Activated CD4-positive, alpha-beta memory T cell treated with anti-CD3 and anti-CD28 coated beads for 36 hours (primary cell): ENCODE results near the gene PRKAG1. TPM values are rescaled to one million over a fixed set of nuclear protein-coding genes. Genes with fewer than 3 reads are reported as not detected.

Experiments used
- CTCF ChIA-PET: fragments of 350-600 bp; sonication (Branson Sonifier 250); formaldehyde crosslinking; loops from one replicate; lab custom pipeline; 2021; ENCODE audit warnings: antibody characterized with exemption, inconsistent platforms; lab: Charles Lee
- POLR2A ChIA-PET: fragments of 350-600 bp; sonication (Branson Sonifier 250); formaldehyde crosslinking; loops from one replicate; lab custom pipeline; 2021; ENCODE audit warnings: antibody characterized with exemption; lab: Charles Lee
- DNase-seq: peaks from one replicate; pipeline ENCODE4 v3.0.0-alpha.2; 2020
- H3K27ac Mint-ChIP-seq: one replicate; pipeline ENCODE4 v1.8.0; 2021; ENCODE audit warnings: mixed read lengths
- H3K27me3 Mint-ChIP-seq: one replicate; pipeline ENCODE4 v1.8.0; 2021; ENCODE audit warnings: mixed read lengths
- H3K36me3 Mint-ChIP-seq: one replicate; pipeline ENCODE4 v1.8.0; 2021; ENCODE audit warnings: mixed read lengths
- H3K4me1 Mint-ChIP-seq: one replicate; pipeline ENCODE4 v1.8.0; 2021; ENCODE audit warnings: low read depth, mixed read lengths
- H3K4me3 Mint-ChIP-seq: one replicate; pipeline ENCODE4 v1.8.0; 2021; ENCODE audit warnings: mild to moderate bottlenecking, mixed read lengths
- H3K9me3 Mint-ChIP-seq: one replicate; pipeline ENCODE4 v1.8.0; 2021; ENCODE audit warnings: mixed read lengths
- intact Hi-C: fragments of 100-400 bp; cut with micrococcal nuclease; formaldehyde crosslinking; loops from one replicate; pipeline ENCODE4 v1.15.1; 2023
- total RNA-seq, 2 experiments: library from RNA; stranded (reverse); gene quantifications; one replicate each; pipeline ENCODE4 v1.2.3, GENCODE V29; 2021

Gene PRKAG1
- total RNA-seq, 2 experiments from 2014 or later, result 52.0 to 55.8 TPM

GRCh38 chr12:49019443-49020324, 1.1 kb upstream of the PRKAG1 start:
- DNase-seq, result peak; percentile 55
- intact Hi-C loops, result loop anchor here (2.0 to 5.0 kb wide), 3 partner anchors 37 to 248 kb away; partner anchors contain the start of genes TUBA1A and TUBA1C
- H3K4me3 Mint-ChIP-seq, result peak overlapping the region; percentile 95

GRCh38 chr12:49019120-49019430, 499 bp upstream of the PRKAG1 start:
- H3K4me3 Mint-ChIP-seq, result peak overlapping the region; percentile 95
- ChIA-PET CTCF (interaction anchor here (0.6 to 2.4 kb wide), 7 partner anchors 9 to 167 kb away, joined by 3 to 24 read pairs (median 7); partner anchors contain the start of gene DDX23), POLR2A (interaction anchor here (0.6 to 1.2 kb wide), 2 partner anchors 29 to 79 kb away, joined by 3 read pairs; no protein-coding TSS in a partner anchor)
- H3K4me1 Mint-ChIP-seq, result peaks cover 40% of the 10 kb centered on the region
- intact Hi-C loops, result loop anchor here (2.0 to 5.0 kb wide), 3 partner anchors 38 to 248 kb away; partner anchors contain the start of genes TUBA1A and TUBA1C
- no peaks in the 10 kb centered on the region for H3K27me3 Mint-ChIP-seq
- peak overlapping the region; percentile 92 for H3K27ac Mint-ChIP-seq
- H3K36me3 Mint-ChIP-seq, result peaks cover 18% of the 10 kb centered on the region
- no peak for DNase-seq
- H3K9me3 Mint-ChIP-seq, result no peaks in the 10 kb centered on the region

More at GRCh38 chr12:49019443-49020324, 1.1 kb upstream of the PRKAG1 start:
- peak overlapping the region; percentile 92 for H3K27ac Mint-ChIP-seq
- H3K27me3 Mint-ChIP-seq, result no peaks in the 10 kb centered on the region
- POLR2A ChIA-PET, result interaction anchor here (0.6 to 1.2 kb wide), 3 partner anchors 21 to 79 kb away, joined by 3 to 4 read pairs (median 3); partner anchors contain the start of gene DDN
- H3K9me3 Mint-ChIP-seq, result no peaks in the 10 kb centered on the region
- H3K4me1 Mint-ChIP-seq, result peaks cover 40% of the 10 kb centered on the region
- peaks cover 19% of the 10 kb centered on the region for H3K36me3 Mint-ChIP-seq
- CTCF ChIA-PET, result interaction anchor here (0.6 to 2.6 kb wide), 17 partner anchors 9 to 216 kb away, joined by 3 to 24 read pairs (median 5); partner anchors contain the start of genes DDX23 and RHEBL1

- no peaks in the 10 kb centered on the region for H3K27me3 Mint-ChIP-seq
- H3K4me1 Mint-ChIP-seq, result peaks cover 40% of the 10 kb centered on the region
- DNase-seq, result peak; percentile 73
- H3K4me3 Mint-ChIP-seq, result peak overlapping the region; percentile 95
- H3K9me3 Mint-ChIP-seq, result no peaks in the 10 kb centered on the region
- peaks cover 18% of the 10 kb centered on the region for H3K36me3 Mint-ChIP-seq
- peak overlapping the region; percentile 92 for H3K27ac Mint-ChIP-seq
- ChIA-PET CTCF (interaction anchor here (0.6 to 3.4 kb wide), 10 partner anchors 16 to 216 kb away, joined by 3 to 46 read pairs (median 4); a partner anchor contains a TSS), POLR2A (interaction anchor here (0.6 to 1.2 kb wide), 7 partner anchors 21 to 1195 kb away, joined by 3 to 5 read pairs (median 3); partner anchors contain the start of gene RHEBL1)
- intact Hi-C loops, result loop anchor here (1.0 to 5.0 kb wide), 8 partner anchors 19 to 249 kb away; partner anchors contain the start of genes ARF3, DDN, DDX23 and TUBA1A
Observed at GRCh38 chr12:49017891-49018260, 700 bp downstream of the PRKAG1 start.

DNA sequence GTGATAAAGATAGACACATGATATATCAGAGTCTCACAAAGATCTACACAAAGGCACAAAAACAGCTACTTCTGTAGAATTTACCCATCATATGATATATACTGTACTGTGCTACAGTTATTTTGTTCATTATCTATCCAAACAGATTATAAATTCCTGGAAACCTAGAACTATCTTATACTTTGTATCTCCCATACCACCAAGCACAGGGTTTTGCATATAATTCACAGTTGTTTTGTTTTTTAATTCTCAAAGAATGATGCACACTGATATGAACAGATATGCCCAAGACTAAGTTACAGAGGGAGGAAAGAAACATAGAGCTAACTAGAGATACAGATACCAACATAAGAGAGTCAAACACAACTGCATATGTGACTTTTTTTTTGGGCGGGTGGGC, 3.4 kb downstream of the PRKAG1 start:
- H3K9me3 Mint-ChIP-seq, result no peaks in the 10 kb centered on the region
- peaks cover 35% of the 10 kb centered on the region for H3K36me3 Mint-ChIP-seq
- H3K4me3 Mint-ChIP-seq, result no peak overlapping the region
- ChIA-PET POLR2A (no interaction called here), CTCF (interaction anchor here (1.1 to 8.1 kb wide), 10 partner anchors 17 to 162 kb away, joined by 3 to 46 read pairs (median 6); partner anchors contain the start of gene WNT1)
- H3K27ac Mint-ChIP-seq, result no peak overlapping the region
- intact Hi-C loops, result loop anchor here (5.0 kb wide), 1 partner anchor 252 kb away; the partner anchor contains the start of gene TUBA1C
- no peaks in the 10 kb centered on the region for H3K27me3 Mint-ChIP-seq
- H3K4me1 Mint-ChIP-seq, result peaks cover 40% of the 10 kb centered on the region
- DNase-seq, result no peak

DNA sequence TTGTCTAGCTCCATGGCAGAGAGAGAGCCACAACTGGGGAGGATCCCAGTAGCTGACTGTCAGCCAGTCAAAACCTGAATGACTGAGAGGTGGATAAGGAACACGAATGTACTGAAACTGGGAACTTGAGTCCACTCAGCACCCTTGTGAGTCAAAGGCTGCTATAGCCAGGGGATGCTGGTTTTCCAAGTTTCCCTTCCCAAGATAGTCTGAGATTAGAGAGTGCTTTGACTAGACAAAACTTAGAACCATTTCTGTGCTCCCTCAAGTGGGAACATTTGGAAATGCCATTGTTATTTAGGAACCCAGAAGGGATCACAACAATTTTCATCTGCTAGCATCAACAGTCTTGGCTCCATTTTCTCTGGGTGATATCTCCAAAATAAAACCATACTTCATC, 4.0 kb downstream of the PRKAG1 start:
- POLR2A ChIA-PET, result no interaction called here
- peaks cover 35% of the 10 kb centered on the region for H3K4me1 Mint-ChIP-seq
- CTCF ChIA-PET, result interaction anchor here (0.6 to 8.1 kb wide), 10 partner anchors 15 to 162 kb away, joined by 3 to 34 read pairs (median 5); partner anchors contain the start of genes DDX23 and WNT1
- no peak overlapping the region for H3K4me3 Mint-ChIP-seq
- H3K27me3 Mint-ChIP-seq, result no peaks in the 10 kb centered on the region
- no peak for DNase-seq
- no peaks in the 10 kb centered on the region for H3K9me3 Mint-ChIP-seq
- H3K36me3 Mint-ChIP-seq, result peaks cover 39% of the 10 kb centered on the region
- intact Hi-C loops, result no loop called here
- no peak overlapping the region for H3K27ac Mint-ChIP-seq

DNA sequence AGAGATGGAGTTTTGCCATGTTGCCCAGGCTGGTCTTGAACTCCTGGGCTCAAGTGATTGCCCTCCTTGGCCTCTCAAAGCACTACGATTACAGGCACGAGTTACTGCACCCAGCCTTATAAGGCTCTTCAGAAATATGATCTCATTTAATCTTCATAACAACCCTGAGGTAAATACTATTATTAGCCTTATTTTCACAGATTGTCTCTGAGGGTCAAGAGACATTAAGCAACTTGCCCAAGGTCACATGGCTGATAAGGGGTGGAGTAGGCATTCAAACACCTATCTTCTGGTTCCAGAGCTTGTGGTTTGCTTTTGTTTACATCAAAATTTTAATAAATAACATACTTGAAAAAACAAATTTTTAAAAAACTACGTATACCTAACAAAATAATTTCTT, 5.1 kb downstream of the PRKAG1 start:
- POLR2A ChIA-PET, result no interaction called here
- H3K4me3 Mint-ChIP-seq, result no peak overlapping the region
- H3K27ac Mint-ChIP-seq, result no peak overlapping the region
- H3K27me3 Mint-ChIP-seq, result no peaks in the 10 kb centered on the region
- CTCF ChIA-PET, result interaction anchor here (1.2 to 8.1 kb wide), 5 partner anchors 17 to 81 kb away, joined by 3 to 34 read pairs (median 7); partner anchors contain the start of gene WNT1
- intact Hi-C loops, result no loop called here
- H3K4me1 Mint-ChIP-seq, result peaks cover 29% of the 10 kb centered on the region
- H3K9me3 Mint-ChIP-seq, result no peaks in the 10 kb centered on the region
- DNase-seq, result no peak
- H3K36me3 Mint-ChIP-seq, result peaks cover 46% of the 10 kb centered on the region

- Mint-ChIP-seq H3K4me3 (no peak overlapping the region), H3K4me1 (peaks cover 27% of the 10 kb centered on the region), H3K27me3 (no peaks in the 10 kb centered on the region), H3K27ac (no peak overlapping the region), H3K36me3 (peaks cover 45% of the 10 kb centered on the region), H3K9me3 (no peaks in the 10 kb centered on the region)
- POLR2A ChIA-PET, result interaction anchor here (0.6 kb wide), 1 partner anchor 206 kb away, joined by 3 read pairs; no protein-coding TSS in a partner anchor
- intact Hi-C loops, result no loop called here
- CTCF ChIA-PET, result interaction anchor here (2.1 to 8.1 kb wide), 3 partner anchors 24 to 51 kb away, joined by 7 to 34 read pairs (median 8); partner anchors contain the start of gene WNT1
- no peak for DNase-seq
Observed at GRCh38 chr12:49012739-49013138, 5.8 kb downstream of the PRKAG1 start.

DNA sequence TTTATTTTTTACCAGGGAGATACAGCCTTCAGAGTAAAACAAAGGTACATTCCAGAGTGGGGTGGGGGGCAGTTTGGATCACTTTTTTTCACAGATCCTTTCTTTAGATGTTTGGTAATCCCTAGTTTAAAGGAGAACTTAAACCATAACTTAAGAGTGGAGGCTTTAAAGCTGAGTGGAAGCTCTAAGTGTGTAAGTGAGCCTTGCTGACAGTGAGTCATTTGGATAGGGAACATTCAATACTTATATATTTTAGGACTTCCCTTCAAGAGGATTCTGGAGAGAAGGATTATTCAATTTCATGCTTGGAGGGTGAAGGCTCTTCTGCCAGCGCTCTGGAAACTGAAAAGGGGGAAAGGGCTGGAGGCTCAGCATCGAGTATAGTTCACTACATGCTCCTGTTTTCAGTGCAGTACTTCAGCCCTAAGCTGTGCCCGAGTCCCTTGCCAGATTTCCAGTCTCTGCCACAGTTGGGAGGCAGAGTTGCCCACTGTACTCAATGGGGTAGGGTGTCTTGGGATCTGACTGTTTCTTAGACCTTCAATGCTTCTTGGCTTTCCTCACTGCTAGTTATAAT, 8.4 kb downstream of the PRKAG1 start:
- Mint-ChIP-seq H3K27me3 (no peaks in the 10 kb centered on the region), H3K4me3 (no peak overlapping the region), H3K36me3 (peaks cover 42% of the 10 kb centered on the region), H3K4me1 (peaks cover 5% of the 10 kb centered on the region), H3K9me3 (no peaks in the 10 kb centered on the region), H3K27ac (no peak overlapping the region)
- intact Hi-C loops, result no loop called here
- ChIA-PET POLR2A (no interaction called here), CTCF (interaction anchor here (0.6 to 8.1 kb wide), 5 partner anchors 9 to 957 kb away, joined by 3 to 34 read pairs (median 3); no protein-coding TSS in a partner anchor)
- DNase-seq, result no peak

DNA sequence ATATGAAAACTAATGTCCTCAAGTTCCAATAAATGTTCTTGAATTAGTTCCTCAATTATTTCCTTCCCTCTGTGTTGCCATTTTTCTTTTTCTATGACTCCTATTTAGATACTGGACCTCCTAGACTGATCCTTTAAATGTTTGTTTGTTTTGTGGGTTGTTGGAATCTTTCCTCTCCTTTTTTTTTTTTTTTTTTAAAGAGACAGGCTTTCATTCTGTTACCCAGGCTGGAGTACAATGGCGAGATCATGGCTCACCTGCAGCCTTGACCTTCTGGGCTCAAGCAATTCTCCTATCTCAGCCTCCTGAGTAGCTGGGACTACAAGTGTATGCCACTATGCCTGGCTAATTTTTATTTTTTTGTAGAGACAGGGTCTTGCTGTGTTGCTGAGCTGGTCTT, 9.6 kb downstream of the PRKAG1 start:
- H3K4me1 Mint-ChIP-seq, result no peaks in the 10 kb centered on the region
- peaks cover 52% of the 10 kb centered on the region for H3K36me3 Mint-ChIP-seq
- ChIA-PET CTCF (interaction anchor here (1.5 to 8.1 kb wide), 2 partner anchors 12 to 21 kb away, joined by 5 to 34 read pairs; no protein-coding TSS in a partner anchor), POLR2A (no interaction called here)
- no peaks in the 10 kb centered on the region for H3K9me3 Mint-ChIP-seq
- intact Hi-C loops, result no loop called here
- H3K4me3 Mint-ChIP-seq, result no peak overlapping the region
- no peak for DNase-seq
- no peak overlapping the region for H3K27ac Mint-ChIP-seq
- H3K27me3 Mint-ChIP-seq, result no peaks in the 10 kb centered on the region

DNA sequence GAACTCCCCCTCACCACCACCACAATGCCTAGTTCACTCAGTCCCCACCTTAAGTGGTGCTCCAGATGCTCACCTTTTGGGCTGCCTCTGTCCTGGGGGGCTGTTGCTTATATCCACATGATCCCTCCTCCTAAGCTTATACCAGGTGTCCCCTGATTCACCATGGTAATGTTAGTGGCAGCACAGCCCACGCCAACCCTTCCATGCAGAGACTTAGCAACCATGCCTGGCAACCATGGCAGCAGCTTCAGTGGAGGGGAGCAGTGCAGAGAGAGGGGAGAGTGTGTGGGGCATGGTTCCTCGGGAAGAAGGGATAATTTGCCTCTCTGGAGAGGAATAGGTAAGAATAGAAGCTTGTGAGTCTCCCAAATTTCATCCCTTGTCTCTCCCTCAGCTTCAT, 18.2 kb downstream of the PRKAG1 start:
- peaks cover 28% of the 10 kb centered on the region for H3K27me3 Mint-ChIP-seq
- no peak overlapping the region for H3K4me3 Mint-ChIP-seq
- no peak for DNase-seq
- no peak overlapping the region for H3K27ac Mint-ChIP-seq
- POLR2A ChIA-PET, result interaction anchor here (1.2 to 1.3 kb wide), 2 partner anchors 16 to 75 kb away, joined by 3 to 4 read pairs; partner anchors contain the start of gene FKBP11
- no peaks in the 10 kb centered on the region for H3K9me3 Mint-ChIP-seq
- H3K36me3 Mint-ChIP-seq, result peaks cover 39% of the 10 kb centered on the region
- intact Hi-C loops, result no loop called here
- peaks cover 29% of the 10 kb centered on the region for H3K4me1 Mint-ChIP-seq
- CTCF ChIA-PET, result interaction anchor here (0.9 to 14.7 kb wide), 10 partner anchors 13 to 185 kb away, joined by 3 to 168 read pairs (median 4); partner anchors contain the start of genes DHH and WNT1
